SK-N-SH treated with all-trans-retinoic acid at 6 μM for 48 hours (cell line): Measurements from ENCODE around the gene USP43.

Experiments
- ATAC-seq: fragments of 200-7000 bp; cut with Tn5 transposase; 3 replicates; pipeline ENCODE4 v1.9.1; 2020; ENCODE audit warnings: mild to moderate bottlenecking, moderate library complexity
- ARNTL ChIP-seq: fragments of 450-650 bp; formaldehyde crosslinking; IDR thresholded peaks from 2 replicates; pipeline ENCODE4 v1.5.0; 2020; ENCODE audit warnings: low read depth, mild to moderate bottlenecking, moderate library complexity, borderline replicate concordance
- BACH2 ChIP-seq: fragments of 250-450 bp; sonication (Bioruptor Pico); IDR thresholded peaks from 2 replicates; pipeline ENCODE4 v1.9.0; 2021; ENCODE audit warnings: mild to moderate bottlenecking, borderline replicate concordance
- CSDC2 ChIP-seq: fragments of 250-450 bp; sonication (Bioruptor Pico); IDR thresholded peaks from 2 replicates; pipeline ENCODE4 v1.5.0; 2020; ENCODE audit warnings: mild to moderate bottlenecking, moderate library complexity
- ESRRG ChIP-seq: fragments of 250-450 bp; sonication (Bioruptor Pico); IDR thresholded peaks from 2 replicates; pipeline ENCODE4 v1.6.1; 2021; ENCODE audit warnings: mild to moderate bottlenecking
- GLIS3 ChIP-seq: fragments of 250-450 bp; sonication (Bioruptor Pico); IDR thresholded peaks from 2 replicates; pipeline ENCODE4 v1.5.0; 2020; ENCODE audit warnings: mild to moderate bottlenecking, moderate library complexity
- ISL1 ChIP-seq: fragments of 250-450 bp; sonication (Bioruptor Pico); IDR thresholded peaks from 2 replicates; pipeline ENCODE4 v2.1.2; 2022; ENCODE audit warnings: mild to moderate bottlenecking, moderate library complexity
- OSR1 ChIP-seq: fragments of 250-450 bp; sonication (Bioruptor Pico); IDR thresholded peaks from 2 replicates; pipeline ENCODE4 v1.8.0; 2022; ENCODE audit warnings: moderate library complexity, mild to moderate bottlenecking, inconsistent platforms
- RARB ChIP-seq: fragments of 250-450 bp; sonication (Bioruptor Pico); IDR thresholded peaks from 2 replicates; pipeline ENCODE4 v1.8.0; 2021; ENCODE audit warnings: mild to moderate bottlenecking, moderate library complexity
- SNAI2 ChIP-seq: fragments of 250-450 bp; sonication (Bioruptor Pico); IDR thresholded peaks from 2 replicates; pipeline ENCODE4 v1.5.0; 2020; ENCODE audit warnings: mild to moderate bottlenecking, moderate library complexity
- TCF4 ChIP-seq: fragments of 250-450 bp; sonication (Bioruptor Pico); IDR thresholded peaks from 2 replicates; pipeline ENCODE4 v1.8.0; 2021; ENCODE audit warnings: mild to moderate bottlenecking, moderate library complexity, borderline replicate concordance
- TOX ChIP-seq: fragments of 250-450 bp; sonication (Bioruptor Pico); IDR thresholded peaks from 2 replicates; pipeline ENCODE4 v1.8.0; 2021; ENCODE audit warnings: mild to moderate bottlenecking, moderate library complexity, borderline replicate concordance
- ZFP3 ChIP-seq: fragments of 250-450 bp; sonication (Bioruptor Pico); IDR thresholded peaks from 2 replicates; pipeline ENCODE4 v1.5.0; 2020; ENCODE audit warnings: mild to moderate bottlenecking, moderate library complexity
- ZFP30 ChIP-seq: fragments of 450-650 bp; formaldehyde crosslinking; IDR thresholded peaks from 2 replicates; pipeline ENCODE4 v1.5.0; 2022; ENCODE audit warnings: mild to moderate bottlenecking, moderate library complexity
- ZNF70 ChIP-seq: fragments of 450-650 bp; formaldehyde crosslinking; IDR thresholded peaks from 2 replicates; pipeline ENCODE4 v1.5.0; 2020; ENCODE audit warnings: mild to moderate bottlenecking, moderate library complexity
- ZNF8 ChIP-seq: fragments of 450-650 bp; formaldehyde crosslinking; IDR thresholded peaks from 2 replicates; pipeline ENCODE4 v1.5.0; 2020; ENCODE audit warnings: mild to moderate bottlenecking, moderate library complexity
- TF ChIP-seq, protein P1 (sequence below): fragments of 250-450 bp; sonication (Bioruptor Pico); IDR thresholded peaks from 2 replicates; pipeline ENCODE4 v1.5.1; 2020; ENCODE audit warnings: low read depth, mild to moderate bottlenecking, moderate library complexity
- TF ChIP-seq, protein P2 (sequence below): fragments of 250-450 bp; sonication (Bioruptor Pico); IDR thresholded peaks from 2 replicates; pipeline ENCODE4 v1.8.0; 2020; ENCODE audit warnings: mild to moderate bottlenecking, moderate library complexity, borderline replicate concordance
- TF ChIP-seq, protein P3 (sequence below): fragments of 250-450 bp; sonication (Bioruptor Pico); IDR thresholded peaks from 2 replicates; pipeline ENCODE4 v1.5.0; 2020; ENCODE audit warnings: mild to moderate bottlenecking, moderate library complexity
- TF ChIP-seq, protein P4 (sequence below): fragments of 250-450 bp; sonication (Bioruptor Pico); IDR thresholded peaks from 2 replicates; pipeline ENCODE4 v1.8.0; 2021; ENCODE audit warnings: low read depth, mild to moderate bottlenecking, moderate library complexity, borderline replicate concordance
- TF ChIP-seq, protein P5 (sequence below): fragments of 250-450 bp; sonication (Bioruptor Pico); IDR thresholded peaks from 2 replicates; pipeline ENCODE4 v1.5.1; 2021; ENCODE audit warnings: mild to moderate bottlenecking, moderate library complexity

The USP43 gene

DNA sequence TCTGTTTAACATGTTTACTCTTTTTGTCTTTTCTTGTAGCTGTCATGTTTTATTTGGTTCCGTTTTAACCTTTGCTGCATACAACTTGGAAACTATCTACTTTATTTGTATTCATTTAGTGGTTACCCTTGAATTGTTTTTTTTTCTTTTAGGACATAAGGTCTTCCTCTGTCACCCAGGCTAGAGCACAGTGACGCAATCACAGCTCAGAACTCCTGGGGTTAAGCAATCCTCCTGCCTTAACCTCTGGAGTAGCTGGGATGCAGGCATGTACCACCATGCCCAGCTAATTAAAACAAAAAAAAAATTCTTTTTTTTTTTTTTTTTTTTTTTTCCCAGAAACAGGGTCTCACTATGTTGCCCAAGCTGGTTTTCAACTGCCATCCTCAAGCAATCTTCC, 29.8 kb upstream of the USP43 start:
- ATAC-seq: no peak
- TF ChIP-seq, protein P1, sequence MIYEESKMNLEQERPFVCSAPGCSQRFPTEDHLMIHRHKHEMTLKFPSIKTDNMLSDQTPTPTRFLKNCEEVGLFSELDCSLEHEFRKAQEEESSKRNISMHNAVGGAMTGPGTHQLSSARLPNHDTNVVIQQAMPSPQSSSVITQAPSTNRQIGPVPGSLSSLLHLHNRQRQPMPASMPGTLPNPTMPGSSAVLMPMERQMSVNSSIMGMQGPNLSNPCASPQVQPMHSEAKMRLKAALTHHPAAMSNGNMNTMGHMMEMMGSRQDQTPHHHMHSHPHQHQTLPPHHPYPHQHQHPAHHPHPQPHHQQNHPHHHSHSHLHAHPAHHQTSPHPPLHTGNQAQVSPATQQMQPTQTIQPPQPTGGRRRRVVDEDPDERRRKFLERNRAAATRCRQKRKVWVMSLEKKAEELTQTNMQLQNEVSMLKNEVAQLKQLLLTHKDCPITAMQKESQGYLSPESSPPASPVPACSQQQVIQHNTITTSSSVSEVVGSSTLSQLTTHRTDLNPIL: no peak
- TF ChIP-seq OSR1 (CRISPR knock-in tag) (no peak), TCF4 (no peak), ZFP3 (CRISPR knock-in tag) (no peak), CSDC2 (no peak), ZNF70 (CRISPR knock-in tag) (no peak), RARB (CRISPR knock-in tag) (no peak), ZNF8 (CRISPR knock-in tag) (no peak), ARNTL (CRISPR knock-in tag) (no peak), TOX (CRISPR knock-in tag) (no peak), ISL1 (CRISPR knock-in tag) (no peak)
- TF ChIP-seq, protein P2, sequence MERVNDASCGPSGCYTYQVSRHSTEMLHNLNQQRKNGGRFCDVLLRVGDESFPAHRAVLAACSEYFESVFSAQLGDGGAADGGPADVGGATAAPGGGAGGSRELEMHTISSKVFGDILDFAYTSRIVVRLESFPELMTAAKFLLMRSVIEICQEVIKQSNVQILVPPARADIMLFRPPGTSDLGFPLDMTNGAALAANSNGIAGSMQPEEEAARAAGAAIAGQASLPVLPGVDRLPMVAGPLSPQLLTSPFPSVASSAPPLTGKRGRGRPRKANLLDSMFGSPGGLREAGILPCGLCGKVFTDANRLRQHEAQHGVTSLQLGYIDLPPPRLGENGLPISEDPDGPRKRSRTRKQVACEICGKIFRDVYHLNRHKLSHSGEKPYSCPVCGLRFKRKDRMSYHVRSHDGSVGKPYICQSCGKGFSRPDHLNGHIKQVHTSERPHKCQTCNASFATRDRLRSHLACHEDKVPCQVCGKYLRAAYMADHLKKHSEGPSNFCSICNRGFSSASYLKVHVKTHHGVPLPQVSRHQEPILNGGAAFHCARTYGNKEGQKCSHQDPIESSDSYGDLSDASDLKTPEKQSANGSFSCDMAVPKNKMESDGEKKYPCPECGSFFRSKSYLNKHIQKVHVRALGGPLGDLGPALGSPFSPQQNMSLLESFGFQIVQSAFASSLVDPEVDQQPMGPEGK (CRISPR knock-in tag): no peak
- TF ChIP-seq, protein P3, sequence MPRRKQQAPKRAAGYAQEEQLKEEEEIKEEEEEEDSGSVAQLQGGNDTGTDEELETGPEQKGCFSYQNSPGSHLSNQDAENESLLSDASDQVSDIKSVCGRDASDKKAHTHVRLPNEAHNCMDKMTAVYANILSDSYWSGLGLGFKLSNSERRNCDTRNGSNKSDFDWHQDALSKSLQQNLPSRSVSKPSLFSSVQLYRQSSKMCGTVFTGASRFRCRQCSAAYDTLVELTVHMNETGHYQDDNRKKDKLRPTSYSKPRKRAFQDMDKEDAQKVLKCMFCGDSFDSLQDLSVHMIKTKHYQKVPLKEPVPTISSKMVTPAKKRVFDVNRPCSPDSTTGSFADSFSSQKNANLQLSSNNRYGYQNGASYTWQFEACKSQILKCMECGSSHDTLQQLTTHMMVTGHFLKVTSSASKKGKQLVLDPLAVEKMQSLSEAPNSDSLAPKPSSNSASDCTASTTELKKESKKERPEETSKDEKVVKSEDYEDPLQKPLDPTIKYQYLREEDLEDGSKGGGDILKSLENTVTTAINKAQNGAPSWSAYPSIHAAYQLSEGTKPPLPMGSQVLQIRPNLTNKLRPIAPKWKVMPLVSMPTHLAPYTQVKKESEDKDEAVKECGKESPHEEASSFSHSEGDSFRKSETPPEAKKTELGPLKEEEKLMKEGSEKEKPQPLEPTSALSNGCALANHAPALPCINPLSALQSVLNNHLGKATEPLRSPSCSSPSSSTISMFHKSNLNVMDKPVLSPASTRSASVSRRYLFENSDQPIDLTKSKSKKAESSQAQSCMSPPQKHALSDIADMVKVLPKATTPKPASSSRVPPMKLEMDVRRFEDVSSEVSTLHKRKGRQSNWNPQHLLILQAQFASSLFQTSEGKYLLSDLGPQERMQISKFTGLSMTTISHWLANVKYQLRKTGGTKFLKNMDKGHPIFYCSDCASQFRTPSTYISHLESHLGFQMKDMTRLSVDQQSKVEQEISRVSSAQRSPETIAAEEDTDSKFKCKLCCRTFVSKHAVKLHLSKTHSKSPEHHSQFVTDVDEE (CRISPR knock-in tag): no peak
- TF ChIP-seq, protein P4, sequence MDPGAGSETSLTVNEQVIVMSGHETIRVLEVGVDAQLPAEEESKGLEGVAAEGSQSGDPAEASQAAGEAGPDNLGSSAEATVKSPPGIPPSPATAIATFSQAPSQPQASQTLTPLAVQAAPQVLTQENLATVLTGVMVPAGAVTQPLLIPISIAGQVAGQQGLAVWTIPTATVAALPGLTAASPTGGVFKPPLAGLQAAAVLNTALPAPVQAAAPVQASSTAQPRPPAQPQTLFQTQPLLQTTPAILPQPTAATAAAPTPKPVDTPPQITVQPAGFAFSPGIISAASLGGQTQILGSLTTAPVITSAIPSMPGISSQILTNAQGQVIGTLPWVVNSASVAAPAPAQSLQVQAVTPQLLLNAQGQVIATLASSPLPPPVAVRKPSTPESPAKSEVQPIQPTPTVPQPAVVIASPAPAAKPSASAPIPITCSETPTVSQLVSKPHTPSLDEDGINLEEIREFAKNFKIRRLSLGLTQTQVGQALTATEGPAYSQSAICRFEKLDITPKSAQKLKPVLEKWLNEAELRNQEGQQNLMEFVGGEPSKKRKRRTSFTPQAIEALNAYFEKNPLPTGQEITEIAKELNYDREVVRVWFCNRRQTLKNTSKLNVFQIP: no peak
- TF ChIP-seq, protein P5, sequence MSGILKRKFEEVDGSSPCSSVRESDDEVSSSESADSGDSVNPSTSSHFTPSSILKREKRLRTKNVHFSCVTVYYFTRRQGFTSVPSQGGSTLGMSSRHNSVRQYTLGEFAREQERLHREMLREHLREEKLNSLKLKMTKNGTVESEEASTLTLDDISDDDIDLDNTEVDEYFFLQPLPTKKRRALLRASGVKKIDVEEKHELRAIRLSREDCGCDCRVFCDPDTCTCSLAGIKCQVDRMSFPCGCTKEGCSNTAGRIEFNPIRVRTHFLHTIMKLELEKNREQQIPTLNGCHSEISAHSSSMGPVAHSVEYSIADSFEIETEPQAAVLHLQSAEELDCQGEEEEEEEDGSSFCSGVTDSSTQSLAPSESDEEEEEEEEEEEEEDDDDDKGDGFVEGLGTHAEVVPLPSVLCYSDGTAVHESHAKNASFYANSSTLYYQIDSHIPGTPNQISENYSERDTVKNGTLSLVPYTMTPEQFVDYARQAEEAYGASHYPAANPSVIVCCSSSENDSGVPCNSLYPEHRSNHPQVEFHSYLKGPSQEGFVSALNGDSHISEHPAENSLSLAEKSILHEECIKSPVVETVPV (CRISPR knock-in tag): no peak

DNA sequence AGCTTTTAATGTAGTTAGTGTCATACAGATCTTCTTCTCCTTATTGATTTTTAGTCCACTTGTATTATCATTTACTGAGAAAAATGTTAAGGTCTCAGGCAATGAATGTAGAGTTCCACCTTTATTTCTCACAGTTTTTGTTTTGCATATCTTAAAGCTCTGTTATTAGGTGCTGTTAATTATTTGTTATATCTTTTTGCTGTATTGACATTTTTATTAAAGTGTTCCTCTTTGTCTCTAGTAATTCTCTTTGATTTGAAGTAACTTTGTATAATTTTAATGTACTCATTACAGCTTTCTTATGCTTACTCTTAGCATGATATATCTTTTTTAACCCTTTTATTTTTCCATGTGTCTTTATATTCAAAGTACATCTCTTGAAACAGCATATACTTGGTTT, 22.4 kb upstream of the USP43 start:
- no peak for ATAC-seq
- TF ChIP-seq ESRRG (CRISPR knock-in tag) (no peak), GLIS3 (CRISPR knock-in tag) (no peak), RARB (CRISPR knock-in tag) (no peak), SNAI2 (CRISPR knock-in tag) (no peak), ARNTL (CRISPR knock-in tag) (no peak), TCF4 (no peak), ISL1 (CRISPR knock-in tag) (no peak), CSDC2 (no peak)
- TF ChIP-seq, protein P3 (CRISPR knock-in tag): no peak

DNA sequence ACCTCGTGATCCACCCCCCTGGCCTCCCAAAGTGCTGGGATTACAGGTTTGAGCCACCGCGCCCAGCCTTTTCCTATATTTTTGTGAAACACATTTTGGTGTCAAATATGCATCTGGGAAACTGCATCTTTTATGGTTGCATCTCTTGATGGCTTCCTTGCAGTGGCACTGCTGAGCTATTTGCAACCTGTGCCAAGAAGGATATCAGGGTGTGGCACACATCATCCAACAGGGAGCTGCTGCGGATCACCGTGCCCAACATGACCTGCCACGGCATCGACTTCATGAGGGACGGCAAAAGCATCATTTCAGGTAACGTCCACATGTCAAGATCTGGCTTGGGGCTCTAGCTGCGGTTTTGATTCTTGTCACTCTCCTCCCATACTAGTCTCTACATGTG, 16.8 kb upstream of the USP43 start:
- no peak for ATAC-seq
- TF ChIP-seq RARB (CRISPR knock-in tag) (no peak), ZFP30 (CRISPR knock-in tag) (no peak), OSR1 (CRISPR knock-in tag) (no peak), GLIS3 (CRISPR knock-in tag) (no peak), CSDC2 (no peak), ZNF8 (CRISPR knock-in tag) (no peak), BACH2 (CRISPR knock-in tag) (no peak), ZFP3 (CRISPR knock-in tag) (no peak)
- TF ChIP-seq, protein P3 (CRISPR knock-in tag): no peak
- TF ChIP-seq, protein P4: no peak
